SIG-M5 treated with dmso at 0.1 percent for 504 hours (cell line): ENCODE results near the gene GRB2.
"Not testable (repeated sequence)": the region's sequence is repeated elsewhere in the genome, so short reads cannot be mapped to it uniquely, and the experiment has no call there.

ENCODE experiments used
- DNase-seq: peaks from one replicate; lab custom pipeline; 2025; ENCODE audit not compliant: unreplicated experiment; lab: John Stamatoyannopoulos, UW

Gene GRB2

GRCh38 chr17:75321506-75321905 is 84.0 kb downstream of the GRB2 start:
- no peak for DNase-seq

- DNase-seq = no peak
These were observed 85.4 kb downstream of the GRB2 start for GRCh38 chr17:75319904-75320691.

DNA sequence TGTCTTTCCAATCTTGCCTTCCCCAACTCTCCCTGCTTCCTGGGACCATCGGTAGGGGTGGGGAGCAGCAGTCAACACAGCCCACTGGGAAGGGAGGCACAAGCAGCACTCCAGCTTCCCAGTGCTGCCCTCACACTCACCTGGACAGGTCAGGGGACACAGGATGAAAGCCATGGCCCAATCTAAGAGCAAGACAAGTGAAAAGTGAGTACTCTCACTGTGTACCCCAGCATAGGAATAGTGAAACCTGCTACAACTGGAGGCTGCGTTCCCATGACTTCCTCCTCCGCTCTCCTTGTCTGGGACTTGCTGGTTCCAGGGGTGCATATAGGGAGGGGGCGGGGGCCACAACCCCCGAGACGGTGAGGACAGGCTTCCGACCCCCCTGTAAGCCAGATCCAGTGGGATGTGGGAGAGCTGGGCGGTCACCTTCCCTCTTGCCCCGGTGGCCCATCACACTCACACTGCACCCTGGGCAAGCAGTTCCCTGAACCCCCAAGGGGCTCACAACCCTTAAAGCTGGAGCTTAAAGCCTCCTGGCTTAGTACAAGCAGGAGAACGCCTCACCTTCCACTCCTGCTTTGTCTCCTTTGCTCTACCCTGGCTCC is 86.8 kb downstream of the GRB2 start:
- no peak for DNase-seq

DNA sequence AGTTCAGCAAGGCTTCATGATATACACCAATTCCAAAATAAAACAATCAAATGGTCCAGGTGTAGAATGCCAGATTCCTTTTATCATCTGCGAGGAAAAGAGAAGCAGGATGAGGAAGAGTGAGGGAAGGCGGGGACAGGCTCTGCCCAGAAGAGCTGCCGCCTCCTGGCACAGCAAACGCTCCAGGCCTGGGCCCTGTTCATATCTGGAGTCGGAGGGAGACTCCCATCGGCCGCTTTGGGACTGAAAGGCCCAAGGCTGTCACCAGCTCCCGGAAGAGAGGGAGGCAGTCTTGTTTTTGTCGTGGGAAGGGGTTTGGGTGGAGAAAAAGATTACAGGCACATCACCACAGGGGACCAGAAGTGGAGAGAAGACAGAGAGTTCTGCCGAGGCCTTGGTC is 87.3 kb downstream of the GRB2 start:
- no peak for DNase-seq

GRCh38 chr17:75317671-75318070 is 87.8 kb downstream of the GRB2 start:
- DNase-seq = no peak

- no peak for DNase-seq
These were observed 89.2 kb downstream of the GRB2 start for GRCh38 chr17:75316253-75316652.

DNA sequence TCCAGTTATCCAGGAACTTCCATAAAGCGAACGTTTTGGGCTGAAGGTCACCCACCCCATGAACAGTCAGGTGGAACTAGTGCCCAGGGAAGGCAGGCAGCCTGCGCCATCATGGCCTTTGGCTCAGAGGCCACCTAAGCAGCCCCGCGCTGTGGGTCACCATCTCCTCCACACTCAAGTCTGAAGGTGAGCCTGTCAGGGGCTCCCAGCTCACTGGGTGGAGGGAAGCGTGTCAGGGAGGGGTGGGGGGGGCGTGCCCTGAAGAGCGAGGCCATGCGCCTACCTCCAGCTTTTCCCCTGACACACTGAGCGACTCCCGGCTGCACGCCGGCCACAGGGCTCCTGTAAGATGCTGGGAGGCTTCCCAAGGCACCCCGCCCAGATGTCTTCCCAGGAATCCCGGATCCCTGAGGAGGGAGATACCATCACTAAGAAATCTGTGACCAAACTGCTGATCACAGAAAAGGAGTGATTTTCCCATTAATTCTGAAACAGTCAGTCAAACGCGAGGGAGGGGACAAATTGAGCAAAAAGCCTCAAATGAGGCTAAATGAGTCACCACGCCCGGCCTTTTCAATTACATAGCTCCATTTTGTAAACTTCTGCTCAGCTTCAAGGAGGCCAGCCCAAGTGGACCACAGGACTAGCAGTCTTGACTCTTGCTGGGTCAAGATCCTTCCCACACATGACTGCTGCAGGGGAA is 89.8 kb downstream of the GRB2 start:
- peak; percentile 50 for DNase-seq

DNA sequence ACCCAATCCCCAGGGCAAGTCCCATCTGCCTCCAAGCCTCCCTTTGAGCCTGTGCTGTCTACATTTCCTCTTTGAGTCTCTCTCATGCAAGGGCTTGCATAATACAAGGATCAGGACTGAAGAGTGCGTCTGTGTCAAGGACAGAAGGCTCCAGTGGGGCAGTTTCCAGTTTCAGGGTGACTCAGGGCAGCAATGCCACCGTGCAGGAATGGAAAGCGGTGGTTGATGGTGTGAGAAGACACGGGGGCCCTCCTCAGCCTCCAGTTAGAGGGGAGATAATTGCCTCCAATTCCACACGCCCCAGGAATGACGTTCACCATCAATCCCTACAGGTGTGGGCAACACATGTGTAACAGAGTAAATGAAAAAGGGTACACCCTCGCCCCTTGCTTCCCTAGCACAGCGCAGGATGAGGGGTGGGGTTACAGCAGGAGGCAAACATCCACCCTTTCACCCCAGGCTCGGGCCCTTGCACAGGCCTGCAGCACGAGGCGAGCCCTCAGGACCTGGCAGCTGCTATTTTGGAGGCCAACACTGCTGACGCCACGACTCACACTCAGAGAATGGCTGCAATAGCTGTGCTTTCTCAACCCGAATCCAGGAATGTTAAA is 91.4 kb downstream of the GRB2 start:
- peak; percentile 99 for DNase-seq

DNA sequence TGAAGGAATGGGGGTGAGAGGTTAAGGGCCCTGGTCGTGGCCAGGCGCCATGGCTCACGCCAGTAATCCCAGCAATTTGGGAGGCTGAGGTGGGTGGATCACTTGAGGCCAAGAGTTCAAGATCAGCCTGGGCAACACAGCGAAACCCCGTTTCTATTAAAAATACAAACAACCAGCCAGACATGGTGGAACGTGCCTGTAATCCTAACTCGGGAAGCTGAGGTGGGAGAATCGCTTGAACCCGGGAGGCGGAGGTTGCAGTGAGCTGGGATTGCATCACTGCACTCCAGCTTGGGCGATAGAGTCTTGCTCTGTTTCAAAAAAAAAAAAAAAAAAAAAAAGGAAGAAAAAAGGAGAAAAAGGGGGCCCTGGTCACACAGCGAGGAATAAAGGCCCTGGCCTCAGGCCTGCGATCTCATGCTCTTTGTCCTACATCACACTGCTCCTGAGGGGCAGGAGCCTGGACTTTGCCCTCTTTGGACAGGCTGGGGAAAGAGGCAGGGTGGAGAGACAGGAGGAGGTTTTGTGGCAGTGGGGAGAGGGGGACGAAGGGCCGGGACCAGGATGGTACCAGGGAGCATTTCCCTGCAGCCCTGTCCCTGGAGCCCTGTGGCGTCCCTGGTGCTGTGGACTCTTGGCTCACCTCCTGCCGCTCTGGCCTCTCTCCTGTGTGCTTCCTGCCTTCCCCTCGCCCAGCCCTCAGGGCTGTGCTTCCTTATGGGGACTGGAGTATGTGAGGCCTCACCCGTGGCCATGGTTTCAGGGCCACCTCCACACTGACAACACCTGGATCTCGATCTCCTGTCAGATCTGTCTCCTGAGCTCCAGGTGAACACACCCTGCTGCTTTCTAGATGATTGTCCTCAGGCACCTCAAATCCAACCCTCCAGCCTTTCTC is 96.5 kb downstream of the GRB2 start:
- DNase-seq = peak; percentile 71

DNA sequence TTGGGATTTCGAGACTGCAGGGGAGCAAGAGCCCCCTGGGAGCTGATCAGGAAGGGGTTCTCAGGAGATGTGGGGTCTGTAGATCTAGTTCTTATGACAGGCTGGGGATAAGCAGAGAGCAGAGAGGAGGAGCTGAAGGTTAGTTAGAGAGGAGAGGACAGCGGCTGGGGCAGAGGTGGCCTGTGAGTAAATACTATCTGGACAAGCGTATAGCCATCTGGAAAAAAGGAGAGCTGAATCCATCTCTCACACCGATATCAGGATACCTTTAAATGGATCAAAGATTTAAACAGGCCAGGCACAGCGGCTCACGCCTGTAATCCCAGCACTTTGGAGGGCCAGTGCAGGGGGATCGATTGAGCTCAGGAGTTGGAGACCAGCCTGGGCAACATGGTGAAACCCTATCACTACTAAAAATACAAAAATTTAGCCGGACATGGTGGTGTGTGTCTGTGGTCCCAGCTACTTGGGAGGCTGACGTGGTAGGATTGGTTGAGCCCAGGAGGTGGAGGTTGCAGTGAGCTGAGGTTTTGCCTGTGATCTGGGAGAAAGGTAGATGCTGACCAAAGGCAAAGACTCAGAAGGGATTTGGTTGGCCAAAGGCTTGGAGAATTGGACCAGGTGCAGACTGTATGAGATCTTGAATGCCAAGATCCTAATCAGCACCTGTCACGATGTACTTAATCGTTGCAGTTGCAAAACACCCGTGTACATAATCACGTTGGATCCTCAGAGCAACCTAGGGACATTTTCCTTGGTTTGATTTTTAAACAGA is 97.3 kb downstream of the GRB2 start:
- no peak for DNase-seq

DNA sequence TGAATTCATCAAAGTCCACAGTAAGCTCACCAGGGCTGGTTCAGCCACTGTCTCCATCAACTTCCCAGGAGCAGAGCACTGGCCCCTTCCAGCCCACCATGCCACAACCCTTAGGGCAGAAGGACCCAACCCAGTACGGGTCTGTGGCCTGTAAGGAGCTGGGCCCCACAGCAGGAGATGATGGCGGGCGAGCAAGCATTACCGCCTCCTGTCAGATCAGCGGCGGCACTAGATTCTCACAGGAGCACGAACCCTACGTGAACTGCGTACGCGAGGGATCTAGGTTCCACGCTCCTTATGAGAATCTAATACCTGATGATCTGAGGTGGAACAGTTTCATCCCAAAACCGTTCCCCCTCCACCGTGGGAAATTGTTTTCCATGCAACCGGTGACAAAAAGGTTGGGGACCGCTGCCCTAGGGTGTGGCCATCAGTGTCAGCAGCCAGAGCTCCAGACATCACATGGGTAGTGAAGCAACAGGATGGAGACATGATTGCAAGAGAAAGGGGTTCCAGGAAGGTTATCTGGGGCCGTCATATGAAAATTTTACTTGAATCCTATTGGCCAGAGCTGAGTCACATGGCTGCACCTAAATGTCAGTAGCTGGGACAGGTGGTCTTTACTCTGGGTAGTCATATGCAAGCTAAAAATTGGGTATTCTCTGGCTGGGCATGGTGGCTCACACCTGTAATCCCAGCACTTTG is 103.8 kb downstream of the GRB2 start:
- DNase-seq = no peak

GRCh38 chr17:75301049-75301448 is 104.4 kb downstream of the GRB2 start:
- no peak for DNase-seq

- no peak for DNase-seq
These were observed 105.2 kb downstream of the GRB2 start for GRCh38 chr17:75300280-75300679.

- DNase-seq = peak; percentile 95
These were observed 110.0 kb downstream of the GRB2 start for GRCh38 chr17:75295201-75296158.

GRCh38 chr17:75292810-75293448 is 112.5 kb downstream of the GRB2 start:
- DNase-seq = not testable (repeated sequence)

DNA sequence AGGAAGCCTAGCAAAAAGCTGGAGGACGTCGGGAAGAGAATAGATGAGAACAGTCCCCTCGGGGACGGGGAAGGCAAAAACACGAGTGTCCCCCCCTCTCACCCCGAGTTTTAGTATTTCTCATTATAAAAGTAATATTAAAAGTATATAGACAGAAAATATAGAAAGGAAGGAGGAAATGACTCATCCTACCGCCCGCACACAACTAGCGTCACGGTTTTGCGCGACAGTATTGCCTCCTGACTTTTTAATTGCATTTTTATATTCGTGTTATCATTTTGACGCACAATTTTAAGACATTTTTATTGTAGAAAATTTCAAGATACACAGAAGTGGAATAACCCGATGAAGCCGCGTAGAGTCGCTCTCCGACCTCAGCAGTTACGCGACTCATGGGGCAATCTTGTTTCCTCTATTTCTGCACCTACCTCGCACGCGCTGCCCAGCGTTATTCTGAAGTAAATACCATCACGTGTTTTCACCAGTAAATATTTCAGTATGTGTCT is 115.6 kb downstream of the GRB2 start:
- peak; percentile 92 for DNase-seq

DNA sequence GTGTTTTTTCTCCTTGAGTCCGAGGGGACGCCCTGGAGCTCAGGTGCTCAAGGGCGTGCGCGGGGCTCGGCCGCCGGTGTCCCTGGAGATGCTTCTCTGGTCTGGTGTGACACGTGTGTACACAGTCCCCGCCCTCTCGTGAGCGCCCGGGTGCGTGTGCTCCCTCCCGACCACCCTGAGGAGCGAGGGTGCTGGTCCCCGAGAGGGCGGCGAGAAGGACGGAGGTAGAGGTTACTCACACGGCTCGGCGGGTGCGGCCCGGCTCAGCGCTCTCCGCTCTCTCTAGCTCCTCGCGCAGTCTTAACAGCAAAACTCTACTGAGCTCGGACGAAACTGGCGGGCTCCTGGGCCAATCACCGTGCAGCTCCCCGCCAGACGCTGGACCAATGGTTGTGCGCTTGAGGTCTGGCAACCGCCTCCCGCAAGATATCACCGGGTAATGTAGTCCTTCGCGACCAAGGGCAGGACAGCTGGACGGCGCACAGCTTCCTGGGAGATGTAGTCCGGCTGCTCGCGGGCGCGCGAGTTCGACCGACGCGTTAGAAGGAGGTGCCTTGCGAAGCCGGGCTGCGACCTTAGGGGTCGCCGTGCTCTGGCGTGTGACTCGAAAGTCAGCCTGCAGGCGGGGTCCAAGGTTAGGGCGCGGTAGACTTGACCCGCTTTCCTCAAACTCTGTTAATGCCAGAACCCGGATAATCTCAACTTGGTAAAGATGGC is 116.2 kb downstream of the GRB2 start, which contains the start of gene SLC25A19:
TSS of gene SLC25A19 (minus strand) at position 319 of the 717 bp plus-strand sequence. CDS start 2,669 bp downstream, outside the sequence.
- DNase-seq = peak; percentile 100
